HEK293T (cell line): ENCODE measurements around the gene ABHD10.

Source experiments
- CTCF ChIA-PET: fragments of 350-600 bp; formaldehyde crosslinking; extraction: SDS; loops from one replicate; lab custom pipeline; 2021; ENCODE audit warnings: antibody characterized with exemption, inconsistent platforms; lab: Yijun Ruan, JAX
- POLR2A ChIA-PET: fragments of 350-600 bp; formaldehyde crosslinking; extraction: SDS; loops from one replicate; lab custom pipeline; 2020; ENCODE audit warnings: antibody characterized with exemption, inconsistent platforms; lab: Yijun Ruan, JAX
- DNase-seq: peaks from one replicate; pipeline ENCODE4 v3.0.0; 2012; ENCODE audit warnings: mixed read lengths; ENCODE audit errors: extremely low spot score
- ARNT ChIP-seq: fragments of 450-650 bp; IDR thresholded peaks from 2 replicates; pipeline ENCODE4 v1.6.1; 2017; ENCODE audit warnings: mild to moderate bottlenecking
- BHLHE40 ChIP-seq: fragments of 450-650 bp; IDR thresholded peaks from 2 replicates; pipeline ENCODE4 v1.6.1; 2016; ENCODE audit warnings: mild to moderate bottlenecking, moderate library complexity, borderline replicate concordance
- CTBP1 ChIP-seq: fragments of 450-650 bp; IDR thresholded peaks from 2 replicates; pipeline ENCODE4 v1.6.1; 2016; ENCODE audit warnings: borderline replicate concordance
- ELF4 ChIP-seq: fragments of 450-650 bp; IDR thresholded peaks from 2 replicates; pipeline ENCODE4 v1.6.1; 2017; ENCODE audit warnings: antibody characterized with exemption
- FOXA1 ChIP-seq: fragments of 450-650 bp; IDR thresholded peaks from 2 replicates; pipeline ENCODE4 v1.6.1; 2016; ENCODE audit warnings: mild to moderate bottlenecking
- FOXM1 ChIP-seq: fragments of 450-650 bp; IDR thresholded peaks from 2 replicates; pipeline ENCODE4 v1.6.1; 2017; ENCODE audit warnings: mild to moderate bottlenecking, borderline replicate concordance
- HDGF ChIP-seq: fragments of 450-650 bp; IDR thresholded peaks from 2 replicates; pipeline ENCODE4 v1.6.1; 2017; ENCODE audit warnings: antibody characterized with exemption, borderline replicate concordance
- L3MBTL2 ChIP-seq: fragments of 450-650 bp; conservative IDR thresholded peaks from 2 replicates; pipeline ENCODE4 v1.6.1; 2016; ENCODE audit warnings: mild to moderate bottlenecking
- LEF1 ChIP-seq: fragments of 450-650 bp; IDR thresholded peaks from 2 replicates; pipeline ENCODE4 v1.6.1; 2017; ENCODE audit warnings: mild to moderate bottlenecking, borderline replicate concordance
- NFRKB ChIP-seq: fragments of 450-650 bp; IDR thresholded peaks from 2 replicates; pipeline ENCODE4 v1.6.1; 2016; ENCODE audit warnings: mild to moderate bottlenecking, moderate library complexity
- PKNOX1 ChIP-seq: fragments of 450-650 bp; IDR thresholded peaks from 2 replicates; pipeline ENCODE4 v1.6.1; 2016
- SP1 ChIP-seq: fragments of 450-650 bp; IDR thresholded peaks from 2 replicates; pipeline ENCODE4 v1.6.1; 2017
- SUZ12 ChIP-seq: fragments of 450-650 bp; IDR thresholded peaks from 2 replicates; pipeline ENCODE4 v1.6.1; 2016; ENCODE audit warnings: mild to moderate bottlenecking
- TARDBP ChIP-seq: fragments of 450-650 bp; IDR thresholded peaks from 2 replicates; pipeline ENCODE4 v1.6.1; 2016
- ZNF384 ChIP-seq: fragments of 450-650 bp; IDR thresholded peaks from 2 replicates; pipeline ENCODE4 v1.6.1; 2016

ABHD10 gene

GRCh38 chr3:111986800-111987199 lies 8.0 kb downstream of the ABHD10 start:
- TF ChIP-seq LEF1 (no peak), FOXA1 (no peak), NFRKB (no peak), ELF4 (no peak), TARDBP (no peak), ZNF384 (no peak), BHLHE40 (no peak), HDGF (no peak), CTBP1 (no peak), L3MBTL2 (no peak)
- DNase-seq, result no peak
- POLR2A ChIA-PET, result interaction anchor here (0.6 kb wide), 1 partner anchor 8 kb away, joined by 3 read pairs; the partner anchor contains the start of gene ABHD10
- CTCF ChIA-PET, result interaction anchor here (0.6 kb wide), 1 partner anchor 220 kb away, joined by 4 read pairs; no protein-coding TSS in a partner anchor

DNA sequence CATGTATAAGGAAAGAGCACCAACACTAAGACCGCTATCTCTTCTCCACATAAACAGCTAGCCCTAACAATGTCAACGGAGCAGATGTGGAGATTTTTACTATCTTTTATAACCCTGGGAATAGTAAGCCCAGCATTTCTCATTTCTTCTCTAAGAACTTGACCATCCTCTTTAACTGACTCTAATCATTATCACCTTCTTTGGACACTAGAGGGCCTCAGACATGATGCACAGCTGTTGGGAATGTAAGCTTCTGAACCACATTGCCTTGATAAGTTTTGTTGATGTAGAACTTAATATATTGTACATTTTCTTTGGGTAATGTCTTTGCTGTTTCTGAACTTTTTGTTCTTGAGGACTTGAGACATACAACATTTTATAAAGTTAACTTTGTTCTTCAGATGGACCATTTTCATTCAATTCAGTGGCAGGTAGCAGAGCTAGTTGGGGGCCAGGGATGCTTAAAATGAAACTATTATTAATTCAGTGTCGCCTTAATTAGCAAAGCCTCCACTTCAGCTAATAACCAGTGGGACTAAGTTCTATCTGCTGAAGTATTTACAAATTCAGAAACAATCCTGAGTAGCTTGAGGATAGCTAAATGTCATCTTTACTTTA lies 10.3 kb downstream of the ABHD10 start:
- TF ChIP-seq ZNF384, result no peak
- no peak for TF ChIP-seq ARNT
- DNase-seq, result peak; percentile 27
- POLR2A ChIA-PET, result interaction anchor here (1.4 kb wide), 1 partner anchor 10 kb away, joined by 23 read pairs; the partner anchor contains the start of gene ABHD10
- CTCF ChIA-PET, result interaction anchor here (0.8 to 2.3 kb wide), 13 partner anchors 9 to 273 kb away, joined by 3 to 18 read pairs (median 4); partner anchors contain the start of gene ABHD10

- TF ChIP-seq SUZ12 (no peak), ZNF384 (no peak), CTBP1 (no peak), HDGF (no peak), FOXA1 (no peak), SP1 (no peak), ELF4 (no peak)
- DNase-seq, result no peak
- ChIA-PET POLR2A (interaction anchor here (0.8 to 2.0 kb wide), 2 partner anchors 14 to 94 kb away, joined by 3 to 9 read pairs; partner anchors contain the start of gene ABHD10), CTCF (no interaction called here)
These were observed 14.2 kb downstream of the ABHD10 start for GRCh38 chr3:111993038-111993437.

DNA sequence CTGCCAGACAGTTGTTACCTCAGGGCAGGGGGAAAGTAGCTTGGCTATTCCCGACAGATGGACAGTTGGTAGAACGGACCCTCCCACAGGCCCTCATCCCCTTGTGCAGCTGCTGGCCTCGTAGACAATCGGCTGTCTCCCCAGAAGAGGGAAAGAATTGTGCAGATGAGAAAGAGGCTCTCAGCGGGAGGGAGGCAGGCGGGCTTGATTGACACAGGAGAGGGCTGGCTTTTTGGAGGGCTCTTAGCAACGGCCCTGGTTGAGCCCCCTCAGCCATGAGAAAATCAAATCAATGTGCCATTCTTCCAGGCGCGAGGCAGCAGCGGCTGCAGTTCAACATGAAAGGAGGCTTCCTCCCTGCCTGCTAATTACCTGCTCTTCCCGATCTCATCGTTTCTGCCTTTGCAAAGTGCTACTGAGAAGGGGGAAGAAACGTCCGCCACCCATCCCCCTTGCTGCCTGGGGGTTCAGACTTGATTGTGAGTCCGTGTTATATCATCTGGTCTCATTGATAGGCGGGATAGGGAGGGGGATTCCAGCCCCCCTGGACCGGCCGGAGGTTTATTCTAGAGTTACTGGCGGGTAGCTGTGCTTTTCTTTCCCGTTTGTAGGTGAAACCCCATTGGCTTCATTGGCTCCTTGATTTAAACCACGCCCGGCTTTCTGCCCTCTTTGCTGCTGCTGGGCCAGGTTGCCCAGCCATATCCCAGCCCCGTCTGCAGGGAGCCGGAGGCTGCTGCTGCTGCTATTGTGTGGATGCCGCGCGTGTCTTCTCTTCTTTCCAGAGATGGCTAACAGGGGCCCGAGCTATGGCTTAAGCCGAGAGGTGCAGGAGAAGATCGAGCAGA lies 20.0 kb downstream of the ABHD10 start, which contains the start of gene TAGLN3:
Gene TAGLN3 (plus strand): TSS at position 287 of the 848 bp plus-strand sequence. CDS start 501 bp downstream, at position 788.
- no peak for DNase-seq
- TF ChIP-seq HDGF, result no peak
- TF ChIP-seq PKNOX1, result peak; percentile 80
- POLR2A ChIA-PET, result no interaction called here
- CTCF ChIA-PET, result interaction anchor here (1.6 kb wide), 1 partner anchor 10 kb away, joined by 4 read pairs; no protein-coding TSS in a partner anchor

GRCh38 chr3:111999484-112000324 lies 20.9 kb downstream of the ABHD10 start:
- TF ChIP-seq PKNOX1 (no peak), BHLHE40 (no peak), L3MBTL2 (no peak), TARDBP (no peak), ZNF384 (no peak), CTBP1 (no peak), FOXM1 (no peak), FOXA1 (no peak), NFRKB (no peak), HDGF (no peak), LEF1 (no peak), ELF4 (no peak)
- CTCF ChIA-PET, result interaction anchor here (0.6 to 1.1 kb wide), 2 partner anchors 13 to 44 kb away, joined by 3 read pairs; no protein-coding TSS in a partner anchor
- POLR2A ChIA-PET, result interaction anchor here (2.7 kb wide), 1 partner anchor 21 kb away, joined by 6 read pairs; the partner anchor contains the start of gene ABHD10
- no peak for DNase-seq

GRCh38 chr3:112000367-112000771 lies 21.5 kb downstream of the ABHD10 start:
- CTCF ChIA-PET, result interaction anchor here (0.6 to 1.2 kb wide), 4 partner anchors 11 to 43 kb away, joined by 3 to 5 read pairs (median 3); no protein-coding TSS in a partner anchor
- POLR2A ChIA-PET, result interaction anchor here (2.7 kb wide), 1 partner anchor 22 kb away, joined by 6 read pairs; the partner anchor contains the start of gene ABHD10
- DNase-seq, result no peak
- TF ChIP-seq CTBP1 (no peak), NFRKB (no peak), PKNOX1 (no peak), TARDBP (no peak), FOXA1 (no peak), HDGF (no peak), LEF1 (no peak), ZNF384 (no peak), BHLHE40 (no peak), SP1 (no peak), ELF4 (no peak), SUZ12 (no peak), ARNT (no peak)
